Measurements from ENCODE around the gene ZNF423. TPM values are rescaled to one million over a fixed set of nuclear protein-coding genes. Genes with fewer than 3 reads are reported as not detected.

Gene ZNF423
- total and polyA plus RNA-seq, 2 experiments from 2014 or later: 14.9 to 41.8 TPM

- TF ChIP-seq, protein P1, sequence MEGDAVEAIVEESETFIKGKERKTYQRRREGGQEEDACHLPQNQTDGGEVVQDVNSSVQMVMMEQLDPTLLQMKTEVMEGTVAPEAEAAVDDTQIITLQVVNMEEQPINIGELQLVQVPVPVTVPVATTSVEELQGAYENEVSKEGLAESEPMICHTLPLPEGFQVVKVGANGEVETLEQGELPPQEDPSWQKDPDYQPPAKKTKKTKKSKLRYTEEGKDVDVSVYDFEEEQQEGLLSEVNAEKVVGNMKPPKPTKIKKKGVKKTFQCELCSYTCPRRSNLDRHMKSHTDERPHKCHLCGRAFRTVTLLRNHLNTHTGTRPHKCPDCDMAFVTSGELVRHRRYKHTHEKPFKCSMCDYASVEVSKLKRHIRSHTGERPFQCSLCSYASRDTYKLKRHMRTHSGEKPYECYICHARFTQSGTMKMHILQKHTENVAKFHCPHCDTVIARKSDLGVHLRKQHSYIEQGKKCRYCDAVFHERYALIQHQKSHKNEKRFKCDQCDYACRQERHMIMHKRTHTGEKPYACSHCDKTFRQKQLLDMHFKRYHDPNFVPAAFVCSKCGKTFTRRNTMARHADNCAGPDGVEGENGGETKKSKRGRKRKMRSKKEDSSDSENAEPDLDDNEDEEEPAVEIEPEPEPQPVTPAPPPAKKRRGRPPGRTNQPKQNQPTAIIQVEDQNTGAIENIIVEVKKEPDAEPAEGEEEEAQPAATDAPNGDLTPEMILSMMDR (conservative IDR thresholded peaks at IDR 0.05; ENCODE audit: low read depth in 2 of 2): no peak
- TF ChIP-seq JUNB (IDR thresholded peaks at IDR 0.05; ENCODE audit: unreplicated experiment): no peak
- TF ChIP-seq POLR2AphosphoS5 (IDR thresholded peaks at IDR 0.05; ENCODE audit: low read depth): no peak
- TF ChIP-seq CREB1 (CRISPR knock-in tag; IDR thresholded peaks at IDR 0.05; ENCODE audit: low read depth): no peak
- no peak for TF ChIP-seq EZH2 (IDR thresholded peaks at IDR 0.05; ENCODE audit: low read depth, unreplicated experiment)
- TF ChIP-seq NANOG (IDR thresholded peaks at IDR 0.05; ENCODE audit: borderline replicate concordance): no peak
These were observed 39.0 kb downstream of the ZNF423 start (continued) for GRCh38 chr16:49816875-49817274.

DNA sequence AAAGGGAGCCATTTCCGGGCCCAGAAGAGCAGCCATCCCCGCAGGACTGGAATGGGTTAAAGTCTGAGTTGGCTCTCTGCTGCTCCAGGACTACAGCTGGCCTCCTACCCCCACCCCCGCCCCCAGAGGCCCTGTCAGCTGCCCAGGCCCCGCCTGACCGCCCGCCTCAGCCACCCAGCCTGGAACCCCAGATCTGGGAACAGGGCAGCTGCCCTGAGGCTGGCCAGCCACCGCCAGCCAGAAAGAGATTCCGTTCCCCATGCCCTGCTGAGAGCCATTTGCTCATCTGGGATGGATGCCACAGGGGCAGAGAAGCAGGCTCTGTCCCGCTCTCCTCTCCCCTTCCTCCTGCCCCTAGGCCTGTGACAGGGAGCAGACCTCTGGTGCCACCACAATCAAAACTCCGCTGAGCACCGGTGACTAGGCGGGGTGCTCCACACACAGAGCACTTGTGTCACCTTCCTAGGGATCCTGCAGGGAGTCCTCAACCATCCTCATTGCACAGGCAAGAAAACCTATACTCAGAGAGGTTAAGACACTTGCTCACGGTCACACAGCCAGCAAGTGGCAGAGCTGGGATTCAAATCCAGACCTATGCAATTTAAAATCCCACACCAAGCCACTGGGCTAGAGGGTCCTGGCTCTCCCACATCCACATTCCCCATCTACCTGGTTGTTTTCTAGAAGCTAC lies 44.1 kb downstream of the ZNF423 start:
- Histone ChIP-seq H3K4me2 (no peak overlapping the region), H3K4me3 (no peak overlapping the region), H3K79me2 (replicated peaks; ENCODE audit: insufficient read depth) (peaks cover 24% of the 10 kb centered on the region), H4K20me1 (replicated peaks; ENCODE audit: insufficient read depth) (no peaks in the 10 kb centered on the region; the same call in none of the 2 replicates), H3F3A (replicated peaks; ENCODE audit: low read depth) (no peaks in the 10 kb centered on the region), H3K27me3 (ENCODE audit: insufficient read depth) (no peaks in the 10 kb centered on the region), H3K4me1 (ENCODE audit: insufficient read depth) (peaks cover 13% of the 10 kb centered on the region; the same call in 1 of the 2 replicates), H2AFZ (no peak overlapping the region), H3K36me3 (ENCODE audit: insufficient read depth) (no peaks in the 10 kb centered on the region), H3K27ac (ENCODE audit: low read depth) (no peak overlapping the region), H3K9me2 (ENCODE audit: insufficient read depth) (no peaks in the 10 kb centered on the region)
- DNase-seq (ENCODE audit: low spot score) (peak; percentile 31), ATAC-seq (peak; percentile 43)
- no peak overlapping the region for H3K4me3 Mint-ChIP-seq
- H3K27ac Mint-ChIP-seq: peak overlapping the region; percentile 52; the same call in 1 of the 2 replicates
- peaks cover 24% of the 10 kb centered on the region for H3K27me3 Mint-ChIP-seq (ENCODE audit: insufficient read depth, low read depth, poor library complexity)
- H3K4me1 Mint-ChIP-seq: peaks cover 48% of the 10 kb centered on the region
- H3K36me3 Mint-ChIP-seq (ENCODE audit: low read depth): peaks cover 3% of the 10 kb centered on the region; the same call in 1 of the 3 replicates
- no peaks in the 10 kb centered on the region for H3K9me3 Mint-ChIP-seq
- TF ChIP-seq, protein P2, sequence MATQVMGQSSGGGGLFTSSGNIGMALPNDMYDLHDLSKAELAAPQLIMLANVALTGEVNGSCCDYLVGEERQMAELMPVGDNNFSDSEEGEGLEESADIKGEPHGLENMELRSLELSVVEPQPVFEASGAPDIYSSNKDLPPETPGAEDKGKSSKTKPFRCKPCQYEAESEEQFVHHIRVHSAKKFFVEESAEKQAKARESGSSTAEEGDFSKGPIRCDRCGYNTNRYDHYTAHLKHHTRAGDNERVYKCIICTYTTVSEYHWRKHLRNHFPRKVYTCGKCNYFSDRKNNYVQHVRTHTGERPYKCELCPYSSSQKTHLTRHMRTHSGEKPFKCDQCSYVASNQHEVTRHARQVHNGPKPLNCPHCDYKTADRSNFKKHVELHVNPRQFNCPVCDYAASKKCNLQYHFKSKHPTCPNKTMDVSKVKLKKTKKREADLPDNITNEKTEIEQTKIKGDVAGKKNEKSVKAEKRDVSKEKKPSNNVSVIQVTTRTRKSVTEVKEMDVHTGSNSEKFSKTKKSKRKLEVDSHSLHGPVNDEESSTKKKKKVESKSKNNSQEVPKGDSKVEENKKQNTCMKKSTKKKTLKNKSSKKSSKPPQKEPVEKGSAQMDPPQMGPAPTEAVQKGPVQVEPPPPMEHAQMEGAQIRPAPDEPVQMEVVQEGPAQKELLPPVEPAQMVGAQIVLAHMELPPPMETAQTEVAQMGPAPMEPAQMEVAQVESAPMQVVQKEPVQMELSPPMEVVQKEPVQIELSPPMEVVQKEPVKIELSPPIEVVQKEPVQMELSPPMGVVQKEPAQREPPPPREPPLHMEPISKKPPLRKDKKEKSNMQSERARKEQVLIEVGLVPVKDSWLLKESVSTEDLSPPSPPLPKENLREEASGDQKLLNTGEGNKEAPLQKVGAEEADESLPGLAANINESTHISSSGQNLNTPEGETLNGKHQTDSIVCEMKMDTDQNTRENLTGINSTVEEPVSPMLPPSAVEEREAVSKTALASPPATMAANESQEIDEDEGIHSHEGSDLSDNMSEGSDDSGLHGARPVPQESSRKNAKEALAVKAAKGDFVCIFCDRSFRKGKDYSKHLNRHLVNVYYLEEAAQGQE (IDR thresholded peaks at IDR 0.05; ENCODE audit: unreplicated experiment): no peak
- TF ChIP-seq, protein P1 (conservative IDR thresholded peaks at IDR 0.05; ENCODE audit: low read depth in 2 of 2): no peak
- TF ChIP-seq JUNB (IDR thresholded peaks at IDR 0.05; ENCODE audit: unreplicated experiment) (no peak), NANOG (IDR thresholded peaks at IDR 0.05; ENCODE audit: borderline replicate concordance) (no peak), CREB1 (CRISPR knock-in tag; IDR thresholded peaks at IDR 0.05; ENCODE audit: low read depth) (no peak), POLR2AphosphoS5 (IDR thresholded peaks at IDR 0.05; ENCODE audit: low read depth) (no peak), EZH2phosphoT487 (IDR thresholded peaks at IDR 0.05; ENCODE audit: unreplicated experiment) (no peak), ZNF462 (CRISPR knock-in tag; IDR thresholded peaks at IDR 0.05) (no peak)
